ENCODE measurements around the gene UQCRFS1. TPM values are rescaled to one million over a fixed set of nuclear protein-coding genes. Genes with fewer than 3 reads are reported as not detected.
"Not testable (repeated sequence)": the region's sequence is repeated elsewhere in the genome, so short reads cannot be mapped to it uniquely, and the experiment has no call there.

Gene UQCRFS1
- total and polyA plus RNA-seq, 2 donors (not counting 1 experiment from before 2014, with no cell fraction given), result 15.2 to 23.4 TPM

DNA sequence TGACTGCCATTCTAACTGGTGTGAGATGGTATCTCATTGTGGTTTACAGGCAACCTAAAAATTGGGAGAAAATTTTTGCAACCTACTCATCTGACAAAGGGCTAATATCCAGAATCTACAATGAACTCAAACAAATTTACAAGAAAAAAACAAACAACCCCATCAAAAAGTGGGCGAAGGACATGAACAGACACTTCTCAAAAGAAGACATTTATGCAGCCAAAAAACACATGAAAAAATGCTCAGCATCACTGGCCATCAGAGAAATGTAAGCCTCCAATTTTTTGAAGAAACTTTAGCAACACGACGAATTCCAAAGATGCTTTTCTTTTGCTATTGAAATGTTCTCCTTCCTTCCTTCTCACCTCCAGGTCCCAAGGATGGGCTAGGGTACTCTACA, 1.9 kb downstream of the UQCRFS1 start:
- Mint-ChIP-seq H3K4me3 (peak overlapping the region; percentile 96), H3K4me1 (peaks cover 36% of the 10 kb centered on the region)
- whole genome bisulfite sequencing (ENCODE audit: insufficient coverage), result 100% methylated on average over 2 of the region's 3 CpGs
- POLR2A ChIA-PET, result interaction anchor here (0.5 kb wide), 1 partner anchor 66 kb away, joined by 6 read pairs; no protein-coding TSS in a partner anchor
- H3K9ac ChIP-seq (ENCODE audit: low read length), result peak overlapping the region; percentile 98
- H3K4me1 ChIP-seq (ENCODE audit: control insufficient read depth in 2 of 2, insufficient read depth in 2 of 2, low read length in 2 of 2), result peaks cover 15 to 17% of the 10 kb centered on the region in 2 donors
- peaks cover 3 to 17% of the 10 kb centered on the region in 2 experiments for H3K36me3 ChIP-seq (replicated peaks in 1 of 2; ENCODE audit: control extremely low read depth in 1 of 2, control insufficient read depth in 1 of 2, extremely low read depth in 1 of 2, insufficient read depth in 2 of 2, low read length in 1 of 2)
- H3K27ac ChIP-seq (ENCODE audit: low read length in 2 of 2); H3K9me3 Mint-ChIP-seq (ENCODE audit: insufficient read depth); CTCF ChIA-PET; H3K27me3 ChIP-seq (replicated peaks in 1 of 4; ENCODE audit: control extremely low read depth in 1 of 4, control insufficient read depth in 3 of 4, insufficient read depth in 4 of 4, low read length in 3 of 4); DNase-seq; H3K27ac Mint-ChIP-seq; H2AFZ ChIP-seq (ENCODE audit: insufficient read depth, low read depth, low read length, poor library complexity, severe bottlenecking); H3K27me3 Mint-ChIP-seq; H3K9me3 ChIP-seq (ENCODE audit: control extremely low read depth in 1 of 3, control insufficient read depth in 2 of 3, insufficient read depth in 1 of 3, low read length in 2 of 3); ATAC-seq (ENCODE audit: low read depth): not testable (repeated sequence)
- peak overlapping the region; percentile 93 for H3K4me2 ChIP-seq (replicated peaks; ENCODE audit: low read depth, low read length, poor library complexity, severe bottlenecking)
- H4K20me1 ChIP-seq (ENCODE audit: control insufficient read depth, insufficient read depth, low read length, poor library complexity, severe bottlenecking), result peaks cover 19% of the 10 kb centered on the region
- peak overlapping the region in 1 of 5 experiments; percentile 24 for H3K4me3 ChIP-seq (ENCODE audit: control extremely low read depth in 1 of 5, extremely low read depth in 1 of 5, insufficient read depth in 1 of 5, low read depth in 2 of 5, low read length in 4 of 5)
- intact Hi-C loops (cut with micrococcal nuclease), result loop anchor here (5.0 kb wide), 1 partner anchor 396 kb away; the partner anchor contains the start of gene POP4
- peaks cover 42% of the 10 kb centered on the region for H3K79me2 ChIP-seq (ENCODE audit: control insufficient read depth, insufficient read depth, low read length)

DNA sequence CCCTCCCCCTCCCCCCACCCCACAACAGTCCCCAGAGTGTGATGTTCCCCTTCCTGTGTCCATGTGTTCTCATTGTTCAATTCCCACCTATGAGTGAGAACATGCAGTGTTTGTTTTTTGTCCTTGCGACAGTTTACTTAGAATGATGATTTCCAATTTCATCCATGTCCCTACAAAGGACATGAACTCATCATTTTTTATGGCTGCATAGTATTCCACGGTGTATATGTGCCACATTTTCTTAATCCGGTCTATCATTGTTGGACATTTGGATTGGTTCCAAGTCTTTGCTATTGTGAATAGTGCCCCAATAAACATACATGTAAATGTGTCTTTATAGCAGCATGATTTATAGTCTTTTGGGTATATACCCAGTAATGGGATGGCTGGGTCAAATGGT, 2.4 kb downstream of the UQCRFS1 start:
- H3K27me3 ChIP-seq (replicated peaks in 1 of 4; ENCODE audit: control extremely low read depth in 1 of 4, control insufficient read depth in 3 of 4, insufficient read depth in 4 of 4, low read length in 3 of 4); H3K9me3 ChIP-seq (ENCODE audit: control extremely low read depth in 1 of 3, control insufficient read depth in 2 of 3, insufficient read depth in 1 of 3, low read length in 2 of 3); H3K4me3 Mint-ChIP-seq; H2AFZ ChIP-seq (ENCODE audit: insufficient read depth, low read depth, low read length, poor library complexity, severe bottlenecking); H3K4me2 ChIP-seq (replicated peaks; ENCODE audit: low read depth, low read length, poor library complexity, severe bottlenecking); ATAC-seq (ENCODE audit: low read depth); H3K9ac ChIP-seq (ENCODE audit: low read length); CTCF ChIA-PET; H3K27ac Mint-ChIP-seq; H3K27ac ChIP-seq (ENCODE audit: low read length in 2 of 2); H3K4me3 ChIP-seq (ENCODE audit: control extremely low read depth in 1 of 5, extremely low read depth in 1 of 5, insufficient read depth in 1 of 5, low read depth in 2 of 5, low read length in 4 of 5); H3K27me3 Mint-ChIP-seq; H3K9me3 Mint-ChIP-seq (ENCODE audit: insufficient read depth); POLR2A ChIA-PET; DNase-seq: not testable (repeated sequence)
- Histone ChIP-seq H3K4me1 (ENCODE audit: control insufficient read depth in 2 of 2, insufficient read depth in 2 of 2, low read length in 2 of 2) (peaks cover 15 to 17% of the 10 kb centered on the region in 2 donors), H4K20me1 (ENCODE audit: control insufficient read depth, insufficient read depth, low read length, poor library complexity, severe bottlenecking) (peaks cover 24% of the 10 kb centered on the region), H3K36me3 (replicated peaks in 1 of 2; ENCODE audit: control extremely low read depth in 1 of 2, control insufficient read depth in 1 of 2, extremely low read depth in 1 of 2, insufficient read depth in 2 of 2, low read length in 1 of 2) (peaks cover 3 to 17% of the 10 kb centered on the region in 2 experiments), H3K79me2 (ENCODE audit: control insufficient read depth, insufficient read depth, low read length) (peaks cover 44% of the 10 kb centered on the region)
- WGBS (ENCODE audit: insufficient coverage), result no CpG with 5 or more reads among the region's 3 CpGs
- H3K4me1 Mint-ChIP-seq, result peaks cover 36% of the 10 kb centered on the region
- intact Hi-C loops (cut with micrococcal nuclease), result loop anchor here (5.0 kb wide), 1 partner anchor 397 kb away; the partner anchor contains the start of gene POP4

DNA sequence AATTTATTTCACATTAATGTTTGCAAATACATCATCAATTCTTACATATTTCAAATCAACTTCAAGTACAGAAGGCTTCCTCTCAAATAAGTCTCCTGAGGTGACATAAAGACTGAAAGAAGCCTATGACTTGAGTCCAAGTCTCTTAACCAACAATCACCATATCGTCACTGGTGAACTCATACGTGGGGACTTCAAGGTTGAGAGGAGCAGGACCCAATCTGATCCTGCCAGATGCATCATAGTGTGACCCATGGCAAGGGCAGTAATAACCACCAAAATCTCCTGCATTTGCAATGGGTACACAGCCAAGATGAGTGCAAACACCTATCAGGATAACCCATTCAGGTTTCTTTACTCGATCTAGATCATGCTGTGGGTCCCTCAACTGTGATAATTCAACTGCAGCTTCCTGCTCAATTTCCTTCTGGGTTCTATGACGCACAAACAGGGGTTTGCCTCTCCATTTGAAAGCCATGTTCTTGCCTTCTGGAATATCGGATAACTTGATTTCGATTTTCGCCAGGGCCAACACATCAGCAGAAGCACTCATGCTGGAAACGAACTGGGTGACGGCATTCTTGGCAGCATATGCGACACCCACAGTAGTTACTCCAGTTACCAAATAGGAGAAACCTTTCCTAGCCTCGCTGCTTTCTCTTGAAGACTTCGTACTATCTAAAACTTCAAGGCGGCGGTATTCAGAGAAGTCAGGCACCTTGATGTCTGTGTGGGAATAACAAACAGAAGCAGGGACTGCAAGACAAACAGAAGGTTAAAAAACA, 5.4 kb downstream of the UQCRFS1 start:
- H3K9me3 ChIP-seq (ENCODE audit: control extremely low read depth in 1 of 3, control insufficient read depth in 2 of 3, insufficient read depth in 1 of 3, low read length in 2 of 3); H2AFZ ChIP-seq (ENCODE audit: insufficient read depth, low read depth, low read length, poor library complexity, severe bottlenecking); H3K9me3 Mint-ChIP-seq (ENCODE audit: insufficient read depth); ATAC-seq (ENCODE audit: low read depth); DNase-seq; H3K27ac Mint-ChIP-seq; CTCF ChIA-PET; H3K27me3 Mint-ChIP-seq; H3K9ac ChIP-seq (ENCODE audit: low read length); H3K4me3 Mint-ChIP-seq; intact Hi-C loops (cut with micrococcal nuclease); H3K27me3 ChIP-seq (replicated peaks in 1 of 4; ENCODE audit: control extremely low read depth in 1 of 4, control insufficient read depth in 3 of 4, insufficient read depth in 4 of 4, low read length in 3 of 4); H3K4me2 ChIP-seq (replicated peaks; ENCODE audit: low read depth, low read length, poor library complexity, severe bottlenecking); POLR2A ChIA-PET; H3K27ac ChIP-seq (ENCODE audit: low read length in 2 of 2); H3K4me3 ChIP-seq (ENCODE audit: control extremely low read depth in 1 of 5, extremely low read depth in 1 of 5, insufficient read depth in 1 of 5, low read depth in 2 of 5, low read length in 4 of 5): not testable (repeated sequence)
- H3K4me1 Mint-ChIP-seq, result peaks cover 31% of the 10 kb centered on the region
- Histone ChIP-seq H4K20me1 (ENCODE audit: control insufficient read depth, insufficient read depth, low read length, poor library complexity, severe bottlenecking) (peaks cover 29% of the 10 kb centered on the region), H3K4me1 (ENCODE audit: control insufficient read depth in 2 of 2, insufficient read depth in 2 of 2, low read length in 2 of 2) (peaks cover 11 to 13% of the 10 kb centered on the region in 2 donors), H3K36me3 (replicated peaks in 1 of 2; ENCODE audit: control extremely low read depth in 1 of 2, control insufficient read depth in 1 of 2, extremely low read depth in 1 of 2, insufficient read depth in 2 of 2, low read length in 1 of 2) (peaks cover 3 to 21% of the 10 kb centered on the region in 2 experiments), H3K79me2 (ENCODE audit: control insufficient read depth, insufficient read depth, low read length) (peaks cover 50% of the 10 kb centered on the region)
- no CpG with 5 or more reads among the region's 14 CpGs for WGBS (ENCODE audit: insufficient coverage)

All from B cell (primary cell).